Naive B cell (primary cell): ENCODE data around the gene MTG2. TPM values are rescaled to one million over a fixed set of nuclear protein-coding genes. Genes with fewer than 3 reads are reported as not detected.

Experiments
- ATAC-seq, 2 donors: fragments of 150-1000 bp; cut with Tn5 transposase; 2 replicates each; pipeline ENCODE4 v1.10.0; 2021; ENCODE audit warnings: low read depth in 2 of 2, mild to moderate bottlenecking in 2 of 2, moderate library complexity in 2 of 2
- DNase-seq: peaks from one replicate; pipeline ENCODE4 v3.0.0; 2022
- H3K27ac Mint-ChIP-seq, 6 donors: one replicate each; pipeline ENCODE4 v1.8.0; 2020 to 2022; ENCODE audit warnings: mild to moderate bottlenecking in 6 of 6, mixed read lengths in 6 of 6, moderate library complexity in 5 of 6, inconsistent platforms in 2 of 6
- H3K27me3 Mint-ChIP-seq, 3 donors: one replicate each; pipeline ENCODE4 v1.8.0; 2021 to 2022; ENCODE audit warnings: mixed read lengths in 3 of 3, mild to moderate bottlenecking in 1 of 3
- H3K36me3 Mint-ChIP-seq, 2 donors: one replicate each; pipeline ENCODE4 v1.8.0; 2020 to 2022; ENCODE audit warnings: mixed read lengths in 2 of 2, inconsistent platforms in 1 of 2, mild to moderate bottlenecking in 1 of 2
- H3K4me1 Mint-ChIP-seq, 3 donors: one replicate each; pipeline ENCODE4 v1.8.0; 2020 to 2022; ENCODE audit warnings: mixed read lengths in 3 of 3, inconsistent platforms in 1 of 3, mild to moderate bottlenecking in 1 of 3, moderate library complexity in 1 of 3
- H3K4me3 Mint-ChIP-seq, 8 donors: one replicate each; pipeline ENCODE4 v1.8.0; 2020 to 2022; ENCODE audit warnings: mild to moderate bottlenecking in 8 of 8, mixed read lengths in 8 of 8, moderate library complexity in 8 of 8, inconsistent platforms in 2 of 8
- H3K9me3 Mint-ChIP-seq, 7 donors: one replicate each; pipeline ENCODE4 v1.8.0; 2020 to 2022; ENCODE audit warnings: mixed read lengths in 7 of 7, mild to moderate bottlenecking in 5 of 7, inconsistent platforms in 2 of 7, moderate library complexity in 1 of 7
- polyA plus RNA-seq, 6 donors: library from polyadenylated mRNA; unstranded; fragments of 300-500 nt; fragmentation: Illumina TruSeq; gene quantifications; one replicate each; pipeline ENCODE4 v1.2.3, GENCODE V29; 2021; ENCODE audit warnings: low read depth in 6 of 6

MTG2 gene
- polyA plus RNA-seq, 6 donors from 2014 or later, result 12.7 to 19.1 (median 16.3) TPM

DNA sequence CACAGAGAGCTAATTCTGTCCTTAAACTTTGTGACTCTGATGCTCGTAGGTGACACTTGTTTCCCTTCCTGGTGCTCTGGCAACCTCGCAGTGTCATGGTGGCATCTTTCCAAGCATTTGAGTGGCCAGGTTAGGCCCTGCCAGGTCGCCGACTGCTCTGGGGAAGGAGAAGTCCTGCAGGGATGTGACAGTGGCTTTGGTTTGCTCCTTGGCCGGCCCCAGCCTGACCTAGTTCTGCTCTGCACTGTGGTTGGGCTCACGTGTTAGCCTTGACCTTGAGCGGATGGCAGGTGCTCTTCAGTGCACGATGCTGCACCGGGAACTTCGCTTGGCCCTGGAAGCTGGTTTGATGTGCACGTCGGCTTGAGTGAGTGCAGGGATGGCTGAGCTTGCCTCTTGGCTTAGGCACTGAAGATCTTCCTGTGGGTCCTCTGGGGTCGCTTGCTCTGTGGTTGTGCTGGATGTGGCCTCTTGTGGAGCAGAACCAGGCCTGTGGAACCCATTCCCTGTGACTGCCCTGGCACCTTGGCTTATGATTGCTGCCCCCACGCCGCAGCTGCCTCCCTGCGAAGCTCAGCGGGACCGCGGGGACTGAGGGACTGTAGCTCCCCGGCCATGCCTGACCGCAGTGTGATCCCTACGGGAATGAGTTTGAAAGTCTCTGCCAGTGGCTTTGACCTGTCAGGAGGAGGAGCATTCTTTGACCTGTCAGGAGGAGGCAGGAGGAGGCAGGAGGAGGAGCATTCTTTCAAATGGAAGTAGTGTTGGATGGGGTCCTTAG is 64.2 kb downstream of the MTG2 start:
- ATAC-seq (no peak), DNase-seq (no peak)
- no peaks in the 10 kb centered on the region for H3K27me3 Mint-ChIP-seq
- H3K9me3 Mint-ChIP-seq, result peaks cover 0 to 2% (median 0%) of the 10 kb centered on the region in 7 donors
- no peaks in the 10 kb centered on the region for H3K36me3 Mint-ChIP-seq
- H3K4me3 Mint-ChIP-seq, result peak overlapping the region in 1 of 8 donors; percentile 44
- H3K4me1 Mint-ChIP-seq, result peaks cover 26 to 50% (median 49%) of the 10 kb centered on the region in 3 donors
- no peak overlapping the region for H3K27ac Mint-ChIP-seq

DNA sequence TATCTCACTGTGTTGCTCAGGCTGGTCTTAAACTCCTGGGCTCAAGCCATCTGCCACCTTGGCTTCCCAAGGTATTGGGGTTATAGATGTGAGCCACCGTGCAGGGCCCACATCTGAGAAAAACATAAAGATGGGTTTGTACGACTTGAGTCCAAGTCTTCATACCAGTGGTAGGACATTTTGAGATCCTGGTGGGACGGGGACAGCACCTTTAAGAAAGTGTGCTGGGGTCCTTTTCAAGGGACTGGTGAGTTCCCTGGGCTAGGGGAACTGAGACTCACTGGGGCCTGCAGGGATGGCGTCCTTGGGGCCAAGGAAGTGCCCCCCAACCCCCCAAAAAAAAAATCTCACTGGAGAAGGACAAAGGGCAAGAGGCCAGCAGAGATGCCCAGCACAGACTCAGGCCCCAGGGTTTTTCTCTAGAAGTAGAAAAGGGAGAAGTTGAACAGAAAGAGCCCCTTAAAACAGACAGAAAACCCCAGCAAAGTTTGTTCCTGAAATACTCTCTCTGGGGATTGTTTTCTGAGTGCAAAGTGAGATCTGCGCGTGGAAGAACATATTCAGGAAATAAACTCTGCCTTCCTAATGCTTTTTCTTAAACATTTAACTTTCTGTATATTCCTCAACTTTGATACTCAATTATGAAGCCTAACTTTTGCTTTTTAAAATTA is 66.2 kb downstream of the MTG2 start:
- ATAC-seq, result peak; percentile 37 to 41
- Mint-ChIP-seq H3K27ac (peak overlapping the region in 4 of 6 donors; percentile 9 to 47 (median 35)), H3K9me3 (peaks cover 0 to 2% (median 0%) of the 10 kb centered on the region in 7 donors), H3K27me3 (no peaks in the 10 kb centered on the region), H3K36me3 (no peaks in the 10 kb centered on the region), H3K4me1 (peaks cover 24 to 52% (median 47%) of the 10 kb centered on the region in 3 donors), H3K4me3 (peak overlapping the region in 2 of 8 donors; percentile 45 to 69)
- no peak for DNase-seq

DNA sequence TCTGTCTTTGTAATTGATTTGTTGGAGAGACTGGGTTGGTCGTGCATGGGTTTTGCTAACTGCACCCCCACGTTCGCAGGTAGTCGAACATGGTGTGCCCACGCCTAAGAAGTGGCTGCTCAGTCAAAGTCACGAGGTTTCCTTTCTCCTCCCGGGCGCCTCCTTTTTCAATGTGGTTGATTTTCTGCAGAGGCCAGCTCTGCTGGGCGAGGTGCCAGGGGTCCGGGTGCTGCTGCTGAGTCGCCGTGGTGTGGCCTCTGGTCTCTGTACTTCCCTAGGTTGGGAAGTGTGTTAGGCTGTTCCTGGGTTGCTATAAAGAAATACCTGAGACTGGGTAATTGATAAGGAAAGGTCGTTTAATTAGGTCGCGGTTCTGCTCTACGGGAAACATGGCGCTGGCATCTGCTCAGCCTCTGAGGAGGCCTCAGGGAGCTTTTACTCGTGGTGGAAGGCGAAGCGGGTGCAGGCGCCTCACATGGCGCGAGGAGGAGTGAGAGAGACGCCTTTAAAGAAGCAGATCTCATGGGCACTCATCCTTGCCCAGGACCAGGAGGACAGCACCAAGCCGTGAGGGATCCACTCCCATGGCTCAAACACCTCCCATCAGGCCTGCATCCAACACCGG is 69.6 kb downstream of the MTG2 start:
- no peak overlapping the region for H3K4me3 Mint-ChIP-seq
- no peak for DNase-seq
- peaks cover 5 to 6% of the 10 kb centered on the region in 2 donors for H3K36me3 Mint-ChIP-seq
- H3K4me1 Mint-ChIP-seq, result peaks cover 21 to 39% (median 37%) of the 10 kb centered on the region in 3 donors
- peak overlapping the region in 2 of 6 donors; percentile 3 to 60 for H3K27ac Mint-ChIP-seq
- no peak for ATAC-seq
- peaks cover 0 to 2% (median 0%) of the 10 kb centered on the region in 7 donors for H3K9me3 Mint-ChIP-seq
- H3K27me3 Mint-ChIP-seq, result no peaks in the 10 kb centered on the region

Other genes starting within 250 kb of the MTG2 start
- gene TAF4, start 117.1 kb upstream of the MTG2 start, polyA plus RNA-seq, result 1 to 10 TPM; 1.3 to 4.2 (median 1.8) TPM
- gene LSM14B, start 60.6 kb upstream of the MTG2 start, polyA plus RNA-seq, result 1 to 10 TPM in 5 of 6 donors, not detected in 1; 1.1 to 3.4 (median 1.2) TPM
- 100 to 1,000 TPM; 367 to 572 (median 436) TPM for gene PSMA7, start 39.6 kb upstream of the MTG2 start, polyA plus RNA-seq
- gene SS18L1, start 39.3 kb upstream of the MTG2 start, polyA plus RNA-seq, result 1 to 10 TPM in 3 of 6 donors, under 1 TPM in 2, not detected in 1; 0.41 to 1.7 (median 1.2) TPM
- not detected for gene HRH3, start 37.2 kb downstream of the MTG2 start, polyA plus RNA-seq
- gene OSBPL2, start 55.5 kb downstream of the MTG2 start, polyA plus RNA-seq, result 10 to 100 TPM; 15.8 to 29.5 (median 17.7) TPM
- 100 to 1,000 TPM in 2 of 6 donors, 10 to 100 TPM in 4; 75.6 to 111 (median 89.0) TPM for gene ADRM1, start 120.0 kb downstream of the MTG2 start, polyA plus RNA-seq
- 10 to 100 TPM in 1 of 6 donors, 1 to 10 TPM in 4, under 1 TPM in 1; 0.50 to 11.9 (median 6.1) TPM for gene LAMA5, start 184.3 kb downstream of the MTG2 start, polyA plus RNA-seq
- 1,000 to 10,000 TPM; 1,712 to 3,127 (median 2,557) TPM for gene RPS21, start 204.1 kb downstream of the MTG2 start, polyA plus RNA-seq
- gene CABLES2, start 224.3 kb downstream of the MTG2 start, polyA plus RNA-seq, result 1 to 10 TPM in 4 of 6 donors, under 1 TPM in 1, not detected in 1; 1.00 to 3.3 (median 1.2) TPM
- gene RBBP8NL, start 244.5 kb downstream of the MTG2 start, polyA plus RNA-seq, result not detected